GM18870 (cell line): ENCODE results near the gene SPDYE2B.
"Not testable (repeated sequence)": the region's sequence is repeated elsewhere in the genome, so short reads cannot be mapped to it uniquely, and the experiment has no call there.

Experiments used
- ATAC-seq: cut with Tn5 transposase; IDR thresholded peaks from one replicate; pipeline ENCODE4 v1.9.1; 2021; ENCODE audit warnings: moderate library complexity; ENCODE audit not compliant: unreplicated experiment

Gene SPDYE2B

GRCh38 chr7:102642691-102643090 is 7.4 kb upstream of the SPDYE2B start, which contains the start of gene UPK3BL1:
Gene UPK3BL1, minus strand, starts transcription at chr7:102642791. Its CDS starts 50 bp downstream, at chr7:102642741.
- ATAC-seq, result not testable (repeated sequence)

- ATAC-seq, result not testable (repeated sequence)
These were observed 6.7 kb upstream of the SPDYE2B start for GRCh38 chr7:102643404-102643803.

GRCh38 chr7:102647813-102648212 is 2.3 kb upstream of the SPDYE2B start:
- not testable (repeated sequence) for ATAC-seq

DNA sequence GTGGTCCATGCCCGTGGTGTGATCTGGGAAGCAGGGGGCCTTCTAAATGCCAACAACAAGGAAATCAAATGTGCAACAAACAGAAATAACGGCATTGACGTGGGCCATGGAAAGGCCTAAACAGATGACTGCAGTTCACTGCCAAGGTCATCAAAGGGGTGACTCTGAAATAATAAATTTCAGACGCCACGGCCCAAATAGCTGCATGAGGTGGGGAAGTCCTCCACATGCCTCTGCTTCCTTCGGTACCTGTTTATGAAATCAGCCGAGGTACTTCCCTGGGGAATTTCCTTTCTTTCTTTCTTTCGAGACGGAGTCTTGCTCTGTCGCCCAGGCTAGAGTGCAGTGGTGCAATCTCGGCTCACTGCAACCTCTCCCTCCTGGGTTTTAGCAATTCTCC is 14.6 kb downstream of the SPDYE2B start:
- ATAC-seq, result not testable (repeated sequence)

GRCh38 chr7:102666850-102667249 is 16.7 kb downstream of the SPDYE2B start:
- not testable (repeated sequence) for ATAC-seq

DNA sequence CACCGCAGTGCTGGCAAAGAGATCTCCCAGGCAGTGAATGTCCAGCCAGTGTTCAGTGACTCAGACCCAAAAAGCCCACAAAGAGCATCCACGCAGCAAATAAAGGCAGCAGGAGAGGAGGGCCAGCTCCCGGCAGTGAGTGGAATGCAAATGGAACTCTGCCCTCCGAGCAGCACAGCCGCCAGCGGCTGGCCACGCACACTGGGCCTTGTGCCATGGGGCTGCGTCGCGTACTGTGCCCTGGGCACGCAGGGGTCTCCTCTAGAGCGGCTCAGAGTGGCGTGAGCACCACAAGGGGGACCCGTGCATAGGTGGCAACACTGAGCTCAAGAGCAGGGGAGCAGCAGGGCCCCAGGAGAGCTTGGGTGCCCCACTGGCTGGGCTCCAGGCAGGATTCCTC is 17.4 kb downstream of the SPDYE2B start:
- not testable (repeated sequence) for ATAC-seq

- peak; percentile 49 for ATAC-seq
These were observed 21.2 kb downstream of the SPDYE2B start, which contains the start of gene POLR2J2 for GRCh38 chr7:102671166-102671955. Gene POLR2J2, minus strand, starts transcription at chr7:102671663. Its CDS starts 62 bp downstream, at chr7:102671601.

- ATAC-seq, result peak; percentile 41
These were observed 21.8 kb downstream of the SPDYE2B start for GRCh38 chr7:102671956-102672307.

DNA sequence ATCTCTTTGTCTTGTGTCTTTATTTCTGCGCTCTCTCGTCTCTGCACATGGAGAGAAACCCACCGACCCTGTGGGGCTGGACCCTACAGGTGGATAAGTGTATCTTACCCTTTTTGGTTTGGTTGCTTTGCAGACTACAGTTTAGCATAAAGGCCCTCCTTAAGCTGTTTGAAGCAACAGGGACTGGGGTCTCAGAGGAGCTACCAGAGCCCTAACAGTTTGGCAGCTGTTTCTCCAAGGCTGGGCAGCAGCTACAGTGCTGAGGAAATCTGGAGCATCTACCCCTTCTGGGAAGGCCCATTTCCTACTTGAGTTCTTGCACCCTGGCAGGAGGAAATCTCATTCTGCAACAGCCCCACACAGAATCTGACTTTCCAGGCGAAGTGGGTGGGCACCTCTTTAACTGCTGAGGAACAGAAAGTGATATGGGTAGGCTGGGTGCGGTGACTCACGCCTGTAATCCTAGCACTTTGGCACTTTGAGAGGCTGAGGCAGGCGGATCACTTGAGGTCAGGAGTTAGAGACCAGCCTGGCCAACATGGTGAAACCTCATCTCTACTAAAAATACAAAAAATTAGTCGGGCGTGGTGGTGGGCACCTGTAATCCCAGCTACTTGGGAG is 23.4 kb downstream of the SPDYE2B start:
- not testable (repeated sequence) for ATAC-seq

GRCh38 chr7:102675545-102675944 is 25.4 kb downstream of the SPDYE2B start:
- ATAC-seq, result not testable (repeated sequence)

GRCh38 chr7:102680780-102681179 is 30.7 kb downstream of the SPDYE2B start:
- not testable (repeated sequence) for ATAC-seq

- ATAC-seq, result not testable (repeated sequence)
These were observed 32.4 kb downstream of the SPDYE2B start for GRCh38 chr7:102682560-102682959.

- peak; percentile 50 for ATAC-seq
These were observed 38.3 kb downstream of the SPDYE2B start for GRCh38 chr7:102688299-102689036.

GRCh38 chr7:102689436-102690282 is 39.5 kb downstream of the SPDYE2B start:
- not testable (repeated sequence) for ATAC-seq

DNA sequence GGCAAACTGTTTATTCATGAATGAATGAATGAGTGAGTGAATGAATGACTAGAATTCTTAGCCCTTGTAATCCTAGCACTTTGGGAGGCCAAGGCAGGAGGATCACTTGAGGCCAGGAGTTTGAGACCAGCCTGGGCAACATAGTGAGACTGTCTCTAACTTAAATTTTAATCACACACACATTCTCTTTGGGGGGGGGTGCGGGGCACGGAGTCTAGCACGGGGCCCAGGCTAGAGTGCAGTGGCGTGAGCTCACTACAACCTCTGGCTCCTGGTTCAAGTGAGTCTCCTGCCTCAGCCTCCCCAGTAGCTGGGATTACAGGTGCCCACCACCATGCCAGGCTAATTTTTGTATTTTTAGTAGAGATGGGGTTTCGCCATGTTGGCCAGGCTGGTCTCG is 40.5 kb downstream of the SPDYE2B start:
- not testable (repeated sequence) for ATAC-seq

- ATAC-seq, result not testable (repeated sequence)
These were observed 43.9 kb downstream of the SPDYE2B start for GRCh38 chr7:102694008-102694407.

DNA sequence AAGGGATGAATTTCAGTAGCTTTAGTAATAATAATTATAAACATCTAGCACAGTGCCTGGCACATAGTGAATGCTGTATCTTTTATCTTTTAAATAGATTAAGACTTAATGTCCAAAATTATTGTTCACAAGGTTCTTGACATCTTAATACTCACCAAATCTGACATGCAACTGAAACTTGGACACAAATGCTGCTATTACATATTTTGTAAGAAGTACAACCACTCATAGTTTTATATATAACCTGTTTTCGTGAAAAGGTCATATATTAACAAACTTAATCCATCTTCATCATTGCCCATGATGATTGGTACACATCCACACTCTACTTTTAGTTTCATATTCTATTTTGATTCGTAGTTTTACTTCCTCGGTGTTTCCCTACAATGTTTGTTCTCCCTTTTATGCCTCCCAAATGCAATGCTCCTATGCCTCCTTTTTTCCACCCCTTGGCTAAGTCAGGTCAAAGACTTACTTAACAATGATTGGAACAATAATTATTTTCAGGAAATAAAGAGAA is 45.0 kb downstream of the SPDYE2B start:
- peak; percentile 63 for ATAC-seq

DNA sequence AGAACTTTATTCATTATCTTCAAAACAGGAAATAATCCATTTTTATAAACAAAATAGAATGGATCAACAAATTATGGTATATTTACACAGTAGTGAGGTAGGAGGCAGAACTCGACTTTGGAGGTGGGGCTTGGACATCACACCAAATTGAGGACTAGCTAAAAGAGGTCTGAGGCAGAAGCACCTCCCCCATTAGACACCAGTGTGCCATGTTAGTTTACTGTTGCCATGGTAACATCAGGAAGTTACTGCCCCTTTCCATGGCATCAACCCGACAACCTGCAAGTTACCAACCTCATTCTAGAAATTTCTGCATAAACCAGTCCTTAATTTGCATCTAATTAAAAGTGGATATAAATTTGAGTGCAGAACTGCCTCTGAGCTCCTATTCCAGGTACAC is 45.9 kb downstream of the SPDYE2B start:
- ATAC-seq, result not testable (repeated sequence)

DNA sequence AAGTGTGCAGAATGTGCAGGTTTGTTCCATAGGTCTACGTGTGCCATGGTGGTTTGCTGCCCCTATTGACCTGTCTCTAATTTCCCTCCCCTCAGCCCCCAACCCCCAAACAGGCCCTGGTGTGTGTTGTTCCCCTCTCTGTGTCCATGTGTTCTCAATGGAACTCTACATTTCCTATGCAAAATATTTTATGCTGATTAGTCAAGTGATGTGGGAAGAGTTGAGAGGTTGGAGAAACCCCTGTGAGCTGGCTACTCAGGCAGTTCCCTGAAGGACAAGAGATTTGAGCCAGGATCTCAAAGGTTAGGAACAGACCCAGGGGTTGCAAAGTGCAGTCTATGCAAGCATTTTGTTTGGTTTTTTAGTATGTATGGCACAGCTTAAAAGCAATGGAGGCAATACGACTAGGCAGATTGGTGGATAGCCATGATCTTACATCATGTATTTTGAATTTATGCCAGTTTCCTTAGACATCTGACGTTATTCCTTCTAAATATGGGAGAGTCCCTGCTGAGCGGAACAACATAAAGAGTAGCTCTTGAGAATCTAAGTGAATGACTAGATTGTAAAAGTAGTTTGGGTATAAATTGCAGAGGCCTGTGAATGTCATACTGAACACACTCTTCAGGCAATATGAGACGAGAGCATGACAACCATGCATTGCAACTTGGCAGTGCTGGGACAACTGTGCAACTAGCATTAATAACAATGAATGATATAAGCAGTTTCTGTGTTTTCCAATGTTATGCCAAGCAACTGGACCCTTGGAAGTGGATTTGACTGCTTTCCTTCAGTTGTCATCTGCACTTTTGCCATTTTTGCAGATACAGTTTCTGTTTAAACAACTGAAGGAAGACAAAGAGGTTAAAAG is 47.8 kb downstream of the SPDYE2B start:
- ATAC-seq, result not testable (repeated sequence)
